WI38 (cell line): ENCODE data around the gene ZNF236.

ENCODE experiments used
- H3K4me3 ChIP-seq: 2 replicates; pipeline ENCODE4 v1.5.1; 2011; ENCODE audit warnings: low read depth, mild to moderate bottlenecking, control low read depth, low read length
- CTCF ChIP-seq: IDR thresholded peaks from 2 replicates; pipeline ENCODE4 v1.5.1; 2012; ENCODE audit warnings: low read depth, mild to moderate bottlenecking, control low read depth, low read length

The ZNF236 gene

GRCh38 chr18:76975577-76976110 lies 153.3 kb downstream of the ZNF236 start:
- H3K4me3 ChIP-seq, result no peak overlapping the region
- TF ChIP-seq CTCF, result no peak

GRCh38 chr18:76977108-76977621 lies 154.8 kb downstream of the ZNF236 start:
- no peak for TF ChIP-seq CTCF
- H3K4me3 ChIP-seq, result no peak overlapping the region

GRCh38 chr18:76977684-76978232 lies 155.4 kb downstream of the ZNF236 start:
- H3K4me3 ChIP-seq, result no peak overlapping the region
- no peak for TF ChIP-seq CTCF

GRCh38 chr18:76978616-76979015 lies 156.3 kb downstream of the ZNF236 start:
- no peak overlapping the region for H3K4me3 ChIP-seq
- TF ChIP-seq CTCF, result no peak

- no peak for TF ChIP-seq CTCF
- H3K4me3 ChIP-seq, result no peak overlapping the region
Observed at GRCh38 chr18:76979111-76979751, 156.9 kb downstream of the ZNF236 start.

- no peak overlapping the region for H3K4me3 ChIP-seq
- TF ChIP-seq CTCF, result no peak
Observed at GRCh38 chr18:76979906-76980305, 157.5 kb downstream of the ZNF236 start.
